Measurements from ENCODE around the gene BZW2. TPM values are rescaled to one million over a fixed set of nuclear protein-coding genes. Genes with fewer than 3 reads are reported as not detected.
"Not testable (repeated sequence)": the region's sequence is repeated elsewhere in the genome, so short reads cannot be mapped to it uniquely, and the experiment has no call there.

The BZW2 gene
- total RNA-seq, 2 experiments from 2014 or later = 158 to 162 TPM

DNA sequence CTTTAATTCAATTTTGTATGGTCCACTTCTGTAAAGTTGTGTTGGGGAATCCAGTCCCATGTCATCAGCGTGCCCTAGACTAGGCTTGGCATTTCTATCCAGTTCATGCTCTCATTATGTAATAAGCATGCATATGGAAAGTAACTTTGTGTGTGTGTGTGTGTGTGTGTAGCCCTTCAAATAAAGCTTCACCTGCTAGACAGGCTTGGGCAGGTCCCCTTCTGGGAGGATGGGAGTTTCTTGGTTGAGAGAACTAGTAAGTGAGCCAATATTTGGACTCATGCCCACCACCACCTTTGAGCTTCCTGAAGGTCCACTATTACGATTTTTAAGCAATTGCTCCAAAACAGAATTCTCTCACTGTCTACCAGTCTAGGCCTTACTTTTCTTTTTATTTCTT is 6.9 kb downstream of the BZW2 start:
- peaks cover 67% of the 10 kb centered on the region for H3K4me1 Mint-ChIP-seq
- no peaks in the 10 kb centered on the region for H3K9me3 Mint-ChIP-seq
- H3K36me3 Mint-ChIP-seq = peaks cover 53% of the 10 kb centered on the region
- no peak for DNase-seq
- H3K27ac Mint-ChIP-seq = peak overlapping the region; percentile 25
- no peaks in the 10 kb centered on the region for H3K27me3 Mint-ChIP-seq
- no peak overlapping the region for H3K4me3 Mint-ChIP-seq

DNA sequence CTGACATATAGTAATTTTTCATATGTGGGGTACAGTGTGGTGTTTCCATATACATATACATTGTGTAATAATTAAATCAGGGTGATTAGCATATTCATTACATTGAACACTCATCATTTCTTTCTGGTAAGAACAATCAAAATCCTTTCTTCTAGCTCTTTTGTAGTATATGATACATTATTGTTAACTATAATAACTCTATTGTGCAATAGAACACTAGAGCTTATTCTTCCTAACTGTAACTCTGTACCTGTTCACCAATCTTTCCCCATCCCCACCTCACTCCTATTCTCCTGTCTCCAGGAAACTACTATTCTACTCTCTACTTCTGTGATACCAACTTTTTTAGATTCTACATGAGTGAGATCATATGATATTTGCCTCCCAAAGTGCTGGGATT is 9.4 kb downstream of the BZW2 start:
- H3K36me3 Mint-ChIP-seq = peaks cover 40% of the 10 kb centered on the region
- no peak overlapping the region for H3K4me3 Mint-ChIP-seq
- H3K4me1 Mint-ChIP-seq = peaks cover 48% of the 10 kb centered on the region
- no peaks in the 10 kb centered on the region for H3K9me3 Mint-ChIP-seq
- no peak overlapping the region for H3K27ac Mint-ChIP-seq
- H3K27me3 Mint-ChIP-seq = no peaks in the 10 kb centered on the region
- no peak for DNase-seq

DNA sequence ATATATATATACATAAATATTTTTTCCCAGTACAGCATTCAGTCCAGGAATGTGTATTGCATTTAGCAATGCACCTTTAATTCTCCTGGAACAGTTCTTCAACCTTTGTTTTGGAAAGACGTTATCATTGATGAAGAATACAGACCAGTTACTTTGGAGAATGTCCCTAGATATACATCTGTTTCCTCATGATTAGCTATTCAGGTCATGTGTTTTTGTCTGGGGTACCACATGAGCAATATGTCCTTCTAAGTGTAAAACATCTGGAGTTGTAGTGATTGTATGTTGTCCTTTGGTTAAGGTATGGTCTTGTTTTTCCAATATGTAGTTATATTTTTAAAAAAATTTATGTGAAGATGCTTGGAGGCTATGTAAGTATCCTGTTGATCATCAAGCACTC is 10.2 kb downstream of the BZW2 start:
- no peak overlapping the region for H3K4me3 Mint-ChIP-seq
- H3K9me3 Mint-ChIP-seq = no peaks in the 10 kb centered on the region
- no peak overlapping the region for H3K27ac Mint-ChIP-seq
- no peaks in the 10 kb centered on the region for H3K27me3 Mint-ChIP-seq
- H3K36me3 Mint-ChIP-seq = peaks cover 39% of the 10 kb centered on the region
- no peak for DNase-seq
- peaks cover 51% of the 10 kb centered on the region for H3K4me1 Mint-ChIP-seq

DNA sequence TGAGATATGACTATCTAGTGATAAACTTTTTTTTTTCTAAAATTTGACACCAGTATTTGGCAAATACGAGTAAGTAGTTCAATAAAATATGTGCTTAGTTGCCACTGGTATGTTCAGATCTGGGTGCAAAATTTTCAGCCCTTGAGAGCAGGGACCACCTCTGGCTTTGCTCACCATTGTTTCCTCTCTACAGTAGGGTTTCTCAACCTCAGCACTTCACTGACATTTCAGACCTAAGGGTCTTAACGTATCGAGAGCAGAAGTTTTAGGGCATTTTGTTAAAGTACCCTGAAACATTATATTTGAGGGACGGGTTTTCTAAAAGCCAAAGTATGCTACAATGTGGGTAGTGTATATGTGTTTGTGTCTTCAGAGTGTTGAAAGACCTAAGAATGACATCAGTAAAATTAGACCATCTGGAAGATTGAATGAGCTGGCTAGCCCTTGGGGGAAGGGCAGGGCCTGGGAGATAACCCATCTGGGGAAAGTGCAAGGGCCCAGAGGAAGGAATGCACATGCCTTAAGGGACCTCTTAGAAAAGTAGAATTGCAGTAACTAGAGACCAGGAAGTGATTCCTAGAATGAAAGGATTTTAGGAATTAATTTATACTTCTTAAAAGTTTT is 11.8 kb downstream of the BZW2 start:
- Mint-ChIP-seq H3K4me1 (peaks cover 43% of the 10 kb centered on the region), H3K27me3 (no peaks in the 10 kb centered on the region), H3K36me3 (peaks cover 30% of the 10 kb centered on the region), H3K4me3 (no peak overlapping the region), H3K9me3 (no peaks in the 10 kb centered on the region), H3K27ac (no peak overlapping the region)
- no peak for DNase-seq

DNA sequence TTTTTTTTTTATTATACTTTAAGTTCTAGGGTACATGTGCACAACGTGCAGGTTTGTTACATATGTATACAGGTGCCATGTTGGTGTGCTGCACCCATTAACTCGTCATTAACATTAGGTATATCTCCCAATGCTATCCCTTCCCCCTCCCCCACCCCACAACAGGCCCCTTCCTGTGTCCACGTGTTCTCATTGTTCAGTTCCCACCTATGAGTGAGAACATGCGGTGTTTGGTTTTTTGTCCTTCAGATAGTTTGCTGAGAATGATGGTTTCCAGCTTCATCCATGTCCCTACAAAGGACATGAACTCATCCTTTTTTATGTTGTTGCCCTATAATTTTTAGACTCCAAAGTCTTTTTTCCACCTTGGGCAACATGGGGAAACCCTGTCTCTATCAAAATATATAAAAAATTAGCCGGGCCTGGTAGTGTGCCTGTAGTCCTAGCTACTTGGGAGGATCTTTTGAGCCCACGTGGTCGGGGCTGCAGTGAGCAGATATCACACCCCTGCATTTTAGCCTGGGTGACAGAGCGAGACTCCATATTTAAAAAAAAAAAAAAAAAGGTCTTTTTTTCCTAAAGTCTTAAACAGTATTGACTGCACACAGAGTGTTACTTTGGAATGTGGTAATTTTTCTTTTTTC is 14.0 kb downstream of the BZW2 start:
- H3K27ac Mint-ChIP-seq, H3K4me3 Mint-ChIP-seq, H3K27me3 Mint-ChIP-seq, H3K9me3 Mint-ChIP-seq, DNase-seq: not testable (repeated sequence)
- Mint-ChIP-seq H3K4me1 (peaks cover 38% of the 10 kb centered on the region), H3K36me3 (peaks cover 28% of the 10 kb centered on the region)

DNA sequence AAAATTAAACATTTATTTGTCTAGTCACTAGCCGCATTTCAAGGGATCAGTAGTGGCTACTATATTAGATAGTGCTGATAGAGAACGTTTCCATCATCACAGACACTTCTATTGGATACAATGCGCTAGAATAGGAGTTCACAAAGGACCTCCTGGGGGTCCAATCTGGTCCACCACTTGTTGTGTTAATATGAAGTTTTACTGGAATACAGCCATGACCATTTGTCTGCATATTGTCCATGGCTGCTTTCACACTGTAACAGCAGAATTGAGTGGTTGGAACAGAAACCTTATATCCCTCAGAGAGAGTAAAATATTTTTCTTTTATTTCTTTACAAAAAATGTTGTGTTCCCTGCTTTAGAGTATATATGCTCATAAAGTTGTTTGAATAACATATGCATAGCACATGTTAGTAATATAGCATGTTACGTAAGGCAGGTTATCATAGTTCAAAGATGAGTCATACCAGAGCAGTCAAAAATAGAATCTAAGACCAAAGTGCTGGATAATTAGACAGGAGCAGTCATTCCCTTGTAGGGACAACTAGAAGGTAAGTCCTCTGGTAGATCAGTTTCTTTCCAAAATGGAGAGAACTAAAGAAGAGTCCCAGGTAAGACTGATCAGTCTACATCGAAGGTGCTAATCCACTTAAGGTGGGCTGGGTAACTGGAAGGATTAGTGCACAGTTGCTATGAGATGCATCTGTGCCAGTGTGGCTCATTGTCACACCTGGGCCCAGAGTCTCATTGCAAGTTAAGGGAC is 14.9 kb downstream of the BZW2 start:
- peaks cover 33% of the 10 kb centered on the region for H3K4me1 Mint-ChIP-seq
- no peak overlapping the region for H3K27ac Mint-ChIP-seq

DNA sequence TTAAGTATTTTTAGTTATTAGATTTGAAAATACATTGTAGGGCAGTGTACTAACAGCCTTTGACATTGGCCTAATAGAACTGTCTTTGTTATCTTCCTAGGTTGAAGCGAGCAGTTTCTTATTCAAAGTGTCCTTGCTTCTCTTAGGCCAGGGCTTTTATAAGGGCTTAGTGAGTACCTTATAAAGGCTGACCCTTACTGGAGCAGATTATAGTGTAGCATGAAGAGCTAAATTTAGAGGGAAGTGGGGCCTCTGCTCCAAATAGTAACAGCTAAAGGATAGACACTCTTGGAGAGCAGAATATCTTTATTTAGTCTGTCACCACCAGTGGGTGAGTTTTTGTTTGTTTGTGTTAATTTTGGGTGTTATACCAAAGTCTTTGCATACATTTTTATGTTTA is 15.9 kb downstream of the BZW2 start:
- DNase-seq = no peak
- Mint-ChIP-seq H3K27ac (no peak overlapping the region), H3K4me1 (peaks cover 27% of the 10 kb centered on the region), H3K27me3 (no peaks in the 10 kb centered on the region), H3K36me3 (peaks cover 27% of the 10 kb centered on the region), H3K4me3 (no peak overlapping the region), H3K9me3 (no peaks in the 10 kb centered on the region)

More for the DNA sequence above, 14.9 kb downstream of the BZW2 start:
- Mint-ChIP-seq H3K9me3 (no peaks in the 10 kb centered on the region), H3K27me3 (no peaks in the 10 kb centered on the region), H3K36me3 (peaks cover 31% of the 10 kb centered on the region), H3K4me3 (no peak overlapping the region)
- no peak for DNase-seq

DNA sequence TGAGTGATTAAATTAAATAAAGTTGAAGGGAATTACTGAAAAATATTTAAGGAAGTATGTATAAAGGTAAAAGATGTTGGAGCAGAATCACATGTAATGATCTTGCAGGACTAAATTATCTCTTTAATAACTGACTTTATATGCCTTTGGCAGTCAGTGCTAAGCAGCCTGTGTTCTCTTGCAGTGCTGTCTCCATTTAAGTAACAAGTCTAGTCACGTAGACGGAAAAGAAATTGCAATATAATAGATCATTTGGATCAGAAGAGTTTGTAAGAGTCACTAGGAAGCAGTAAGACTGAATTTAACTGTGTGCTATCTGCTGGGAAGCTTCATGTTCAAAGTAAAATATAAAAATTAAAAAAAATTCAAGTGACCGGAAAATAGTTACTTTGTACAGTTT is 21.4 kb downstream of the BZW2 start:
- H3K27me3 Mint-ChIP-seq = no peaks in the 10 kb centered on the region
- no peak overlapping the region for H3K27ac Mint-ChIP-seq
- no peak overlapping the region for H3K4me3 Mint-ChIP-seq
- H3K4me1 Mint-ChIP-seq = peaks cover 24% of the 10 kb centered on the region
- peaks cover 1% of the 10 kb centered on the region for H3K9me3 Mint-ChIP-seq
- DNase-seq = no peak
- peaks cover 58% of the 10 kb centered on the region for H3K36me3 Mint-ChIP-seq

DNA sequence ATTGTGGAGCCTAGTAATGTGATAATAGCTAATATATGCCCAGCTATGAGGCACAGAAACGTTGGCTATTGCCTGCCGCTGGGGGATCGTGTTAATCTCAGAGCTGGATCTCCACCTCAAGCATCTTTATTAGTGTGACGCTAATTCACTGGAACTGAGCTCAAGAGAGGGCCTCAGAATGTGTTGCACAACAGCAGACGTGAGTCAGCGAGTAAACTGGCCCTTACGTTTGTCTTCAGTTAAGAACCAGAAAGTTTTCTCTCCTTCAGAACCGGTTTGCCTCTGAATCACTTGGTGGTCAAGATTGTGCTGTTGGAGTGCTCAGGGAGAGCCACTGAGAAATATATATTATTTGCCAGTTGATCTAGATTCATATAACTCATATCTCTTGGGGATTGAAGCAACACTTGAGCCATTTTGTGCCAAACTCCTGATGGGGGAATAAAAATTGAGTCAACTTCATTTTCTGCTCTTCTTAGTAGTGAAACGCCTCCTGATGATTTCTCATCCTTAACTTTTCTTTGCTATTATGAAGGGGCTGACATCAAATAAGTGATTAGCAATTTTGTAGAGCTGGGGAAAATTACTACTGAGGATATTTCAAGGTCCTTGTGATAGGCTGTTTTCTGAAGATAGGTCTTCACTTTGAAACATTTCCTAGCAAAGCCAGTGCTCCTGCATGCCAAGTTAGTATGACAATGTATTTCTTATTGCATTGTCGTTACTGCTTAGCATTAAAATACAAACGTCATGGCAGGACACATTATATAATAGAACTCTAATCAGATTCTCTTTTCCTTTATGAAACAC is 22.3 kb downstream of the BZW2 start:
- H3K27me3 Mint-ChIP-seq = no peaks in the 10 kb centered on the region
- H3K4me1 Mint-ChIP-seq = peaks cover 25% of the 10 kb centered on the region
- H3K36me3 Mint-ChIP-seq = peaks cover 64% of the 10 kb centered on the region
- H3K9me3 Mint-ChIP-seq = peaks cover 1% of the 10 kb centered on the region
- no peak for DNase-seq
- H3K27ac Mint-ChIP-seq = no peak overlapping the region
- H3K4me3 Mint-ChIP-seq = no peak overlapping the region

DNA sequence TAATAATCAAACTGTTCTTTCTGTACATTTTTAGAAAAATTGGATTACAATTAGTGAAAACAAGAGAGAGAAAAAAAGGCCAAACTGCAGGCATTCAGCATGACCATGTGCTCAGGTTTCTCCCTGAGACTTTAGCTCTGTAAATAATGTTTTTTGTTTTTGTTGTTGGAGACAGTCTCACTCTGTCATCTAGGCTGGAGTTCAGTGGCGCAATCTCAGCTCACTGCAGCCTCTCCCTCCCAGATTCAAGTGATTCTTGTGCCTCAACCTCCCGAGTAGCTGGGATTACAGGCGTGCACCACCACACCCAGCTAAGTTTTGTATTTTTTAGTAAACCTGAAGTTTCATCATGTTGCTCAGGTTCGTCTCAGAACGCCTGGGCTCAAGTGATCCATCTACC is 23.0 kb downstream of the BZW2 start:
- Mint-ChIP-seq H3K4me3 (no peak overlapping the region), H3K27me3 (no peaks in the 10 kb centered on the region), H3K9me3 (peaks cover 1% of the 10 kb centered on the region), H3K36me3 (peaks cover 64% of the 10 kb centered on the region), H3K4me1 (peaks cover 23% of the 10 kb centered on the region), H3K27ac (no peak overlapping the region)
- DNase-seq = no peak

DNA sequence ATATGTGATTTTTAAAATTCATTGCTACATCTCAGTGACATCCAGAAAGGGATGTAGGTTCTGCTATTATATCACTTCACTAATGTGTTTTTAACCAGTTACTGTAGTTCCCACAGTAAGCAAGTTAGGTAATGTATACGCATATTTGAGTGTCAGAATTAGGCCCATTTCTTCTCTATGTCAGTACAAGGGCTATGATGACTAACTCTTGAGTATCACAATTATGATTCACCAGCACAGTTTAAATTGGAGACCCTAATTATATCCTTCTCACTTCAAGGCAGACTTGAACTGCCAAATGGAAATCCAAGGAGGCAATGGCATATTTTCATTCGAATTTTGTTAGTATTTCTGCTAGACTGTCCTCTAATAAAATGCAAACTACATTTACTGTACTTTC is 23.6 kb downstream of the BZW2 start:
- Mint-ChIP-seq H3K4me3 (no peak overlapping the region), H3K27me3 (no peaks in the 10 kb centered on the region), H3K9me3 (peaks cover 1% of the 10 kb centered on the region), H3K4me1 (peaks cover 19% of the 10 kb centered on the region), H3K27ac (no peak overlapping the region), H3K36me3 (peaks cover 59% of the 10 kb centered on the region)
- no peak for DNase-seq

DNA sequence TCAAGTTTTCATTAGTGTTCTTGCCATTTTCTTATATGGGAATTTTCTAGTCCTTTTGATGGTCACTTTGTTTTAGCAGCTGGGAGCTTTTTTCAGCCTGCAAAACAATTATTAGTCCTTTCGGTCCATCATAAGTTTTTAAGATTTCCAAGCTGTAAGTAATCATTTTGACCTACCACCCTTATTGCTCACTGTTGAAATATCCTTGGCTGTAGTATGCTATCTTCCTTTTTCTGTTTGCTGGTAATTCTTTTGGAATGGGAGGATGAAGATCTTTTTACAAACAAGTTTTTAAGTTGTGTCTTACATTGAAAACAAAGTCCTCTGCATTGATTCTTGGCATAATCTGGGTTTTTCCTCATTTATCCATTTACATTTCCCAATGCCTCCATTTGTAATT is 24.0 kb downstream of the BZW2 start:
- no peak overlapping the region for H3K27ac Mint-ChIP-seq
- H3K4me3 Mint-ChIP-seq = no peak overlapping the region
- H3K36me3 Mint-ChIP-seq = peaks cover 59% of the 10 kb centered on the region
- H3K27me3 Mint-ChIP-seq = no peaks in the 10 kb centered on the region
- peaks cover 19% of the 10 kb centered on the region for H3K4me1 Mint-ChIP-seq
- H3K9me3 Mint-ChIP-seq = peaks cover 1% of the 10 kb centered on the region
- no peak for DNase-seq

DNA sequence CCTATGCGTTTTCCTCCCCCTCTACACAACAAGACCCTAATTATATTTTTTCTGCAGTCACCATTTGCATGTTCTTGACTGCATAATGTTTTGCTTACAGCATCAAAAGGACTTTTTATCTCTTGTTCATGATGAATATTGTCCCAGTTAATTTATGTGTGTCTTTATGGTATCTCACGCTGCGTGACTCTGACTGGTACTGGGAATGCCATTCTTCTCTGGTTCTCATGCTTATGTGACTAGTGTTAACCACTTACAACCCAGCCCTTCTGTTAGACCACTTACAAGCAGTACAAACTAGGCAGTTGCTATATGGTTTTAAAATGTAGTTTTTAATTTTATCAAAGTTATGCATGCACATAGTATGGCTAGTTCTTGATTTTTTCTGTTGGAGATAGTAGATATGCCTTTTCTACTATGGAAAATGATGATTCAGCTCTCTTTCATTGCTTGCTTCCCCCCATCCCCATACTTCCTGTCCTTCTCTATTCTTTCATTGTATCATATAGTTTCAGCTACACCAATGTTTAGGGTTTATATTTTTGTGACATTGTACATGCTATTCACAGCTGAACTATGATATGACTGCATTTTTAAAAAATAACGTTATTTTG is 24.9 kb downstream of the BZW2 start:
- Mint-ChIP-seq H3K9me3 (peaks cover 1% of the 10 kb centered on the region), H3K27ac (no peak overlapping the region), H3K4me3 (no peak overlapping the region), H3K4me1 (peaks cover 19% of the 10 kb centered on the region), H3K27me3 (no peaks in the 10 kb centered on the region), H3K36me3 (peaks cover 57% of the 10 kb centered on the region)
- no peak for DNase-seq

DNA sequence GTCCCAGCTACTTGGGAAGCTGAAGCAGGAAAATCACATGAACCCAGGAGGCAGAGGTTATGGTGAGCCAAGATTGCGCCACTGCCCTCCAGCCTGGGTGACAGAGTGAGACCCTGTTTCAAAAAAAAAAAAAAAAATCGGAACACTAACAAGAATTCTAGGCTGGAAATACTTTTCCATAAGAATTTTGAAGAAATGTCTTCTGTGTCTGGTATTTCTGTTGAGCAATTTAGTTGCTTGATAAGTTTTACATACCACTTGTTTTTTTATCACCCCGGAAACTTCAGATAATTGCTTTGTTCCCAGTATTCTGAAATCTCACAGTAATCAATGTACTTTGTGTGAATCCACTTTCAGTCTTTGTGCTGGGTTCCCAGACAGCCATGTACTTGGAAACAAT is 25.8 kb downstream of the BZW2 start:
- Mint-ChIP-seq H3K4me3 (no peak overlapping the region), H3K9me3 (peaks cover 1% of the 10 kb centered on the region)

DNA sequence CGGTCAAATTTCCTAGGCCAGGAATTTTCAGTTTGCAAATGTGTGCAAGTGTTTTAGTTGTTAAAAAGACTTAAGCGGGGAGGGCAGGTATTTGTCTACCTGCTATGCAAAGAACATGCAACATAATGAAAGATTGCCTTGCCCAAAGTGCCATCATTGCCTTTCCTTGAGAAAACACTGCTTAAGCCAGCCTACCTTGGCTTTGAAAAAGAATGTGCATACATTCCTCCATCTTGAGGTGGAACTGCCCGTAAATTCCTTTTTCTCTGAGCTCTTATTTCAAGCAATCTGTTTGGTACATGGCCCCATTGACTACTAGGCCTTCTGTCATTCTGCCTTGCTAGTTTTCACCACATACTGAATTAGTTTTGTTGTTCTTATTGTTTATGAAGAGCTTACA is 29.3 kb downstream of the BZW2 start:
- H3K4me1 Mint-ChIP-seq = peaks cover 11% of the 10 kb centered on the region
- peaks cover 52% of the 10 kb centered on the region for H3K36me3 Mint-ChIP-seq
- peaks cover 1% of the 10 kb centered on the region for H3K9me3 Mint-ChIP-seq
- no peak overlapping the region for H3K4me3 Mint-ChIP-seq
- H3K27me3 Mint-ChIP-seq = no peaks in the 10 kb centered on the region
- no peak overlapping the region for H3K27ac Mint-ChIP-seq
- no peak for DNase-seq

More for the DNA sequence above, 25.8 kb downstream of the BZW2 start:
- DNase-seq = no peak
- H3K27ac Mint-ChIP-seq = no peak overlapping the region
- no peaks in the 10 kb centered on the region for H3K27me3 Mint-ChIP-seq
- H3K36me3 Mint-ChIP-seq = peaks cover 60% of the 10 kb centered on the region
- H3K4me1 Mint-ChIP-seq = peaks cover 19% of the 10 kb centered on the region

Data from activated naive CD8-positive, alpha-beta T cell treated with anti-CD3 and anti-CD28 coated beads for 36 hours (primary cell).